Activated T-cell treated with anti-CD3 and anti-CD28 coated beads, Interleukin-2, amount 50 U/mL, for 1 hour (primary cell): ENCODE measurements around the gene DNAL1.
"Not testable (repeated sequence)": the region's sequence is repeated elsewhere in the genome, so short reads cannot be mapped to it uniquely, and the experiment has no call there.

Experiments
- DNase-seq: peaks from one replicate; pipeline ENCODE4 v3.0.0-alpha.2; 2020

DNAL1 gene

DNA sequence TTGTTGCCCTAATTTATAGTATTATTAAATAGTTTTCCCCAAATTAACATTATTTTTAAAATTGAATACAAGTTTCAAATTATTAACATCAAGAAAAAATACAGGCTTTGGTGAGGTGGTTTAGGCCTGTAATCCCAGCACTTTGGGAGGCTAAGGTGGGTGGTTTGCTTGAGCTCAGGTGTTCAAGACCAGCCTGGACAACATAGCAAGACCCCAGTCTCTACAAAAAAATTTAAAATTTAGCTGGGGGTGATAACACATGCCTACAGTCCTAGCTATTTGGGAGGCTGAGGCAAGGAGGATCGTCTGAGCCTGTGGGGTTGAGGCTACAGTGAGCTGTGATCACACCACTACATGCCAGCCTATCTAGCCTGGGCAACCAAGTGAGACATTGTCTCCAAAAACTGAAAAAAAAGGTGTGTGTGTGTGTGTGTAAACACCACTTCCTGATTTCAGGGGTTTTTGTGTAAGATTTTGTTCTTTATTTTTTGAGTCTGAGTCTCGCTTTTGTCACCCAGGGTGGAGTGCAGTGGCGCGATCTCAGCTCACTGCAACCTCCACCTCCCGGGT is 3.9 kb upstream of the DNAL1 start:
- DNase-seq = no peak

DNA sequence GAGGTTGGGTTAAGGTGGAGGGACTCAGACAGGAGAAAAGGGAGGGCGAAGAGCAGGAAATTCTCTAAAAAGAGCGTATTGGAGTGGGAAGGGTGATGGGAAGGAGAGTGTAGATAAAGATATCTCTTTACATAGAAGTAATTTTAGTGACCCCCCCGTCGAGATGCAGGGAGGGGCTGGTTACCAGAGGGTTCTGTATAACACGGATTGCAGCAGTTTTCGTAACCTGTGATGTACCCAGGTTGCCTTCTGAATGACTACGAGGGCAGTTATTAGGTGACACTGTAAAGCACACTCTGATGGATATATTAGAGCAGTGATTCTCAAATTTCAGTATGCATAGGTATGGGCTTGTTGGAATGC is 443 bp downstream of the DNAL1 start:
- no peak for DNase-seq

GRCh38 chr14:73651005-73651404 is 6.2 kb downstream of the DNAL1 start:
- no peak for DNase-seq

DNA sequence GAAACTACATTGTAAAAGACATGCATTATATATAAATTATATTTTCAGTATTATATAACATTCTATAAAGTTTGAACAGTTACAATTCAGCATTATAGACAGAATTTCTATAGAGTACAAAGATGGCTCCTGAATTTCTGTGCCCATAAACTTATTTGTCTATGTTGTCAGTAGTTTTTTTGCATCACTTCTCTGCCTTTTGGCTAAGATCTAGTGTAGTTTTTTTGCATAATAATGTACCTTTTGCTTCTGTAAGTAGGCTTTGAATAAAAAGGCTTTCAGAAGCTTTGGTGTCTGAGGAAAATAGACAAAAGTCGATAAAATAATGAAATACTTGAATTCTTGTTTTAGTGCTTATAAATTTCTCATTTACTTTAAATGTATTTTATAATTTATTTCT is 11.1 kb downstream of the DNAL1 start:
- DNase-seq = no peak

GRCh38 chr14:73659202-73659601 is 14.4 kb downstream of the DNAL1 start:
- DNase-seq = not testable (repeated sequence)

DNA sequence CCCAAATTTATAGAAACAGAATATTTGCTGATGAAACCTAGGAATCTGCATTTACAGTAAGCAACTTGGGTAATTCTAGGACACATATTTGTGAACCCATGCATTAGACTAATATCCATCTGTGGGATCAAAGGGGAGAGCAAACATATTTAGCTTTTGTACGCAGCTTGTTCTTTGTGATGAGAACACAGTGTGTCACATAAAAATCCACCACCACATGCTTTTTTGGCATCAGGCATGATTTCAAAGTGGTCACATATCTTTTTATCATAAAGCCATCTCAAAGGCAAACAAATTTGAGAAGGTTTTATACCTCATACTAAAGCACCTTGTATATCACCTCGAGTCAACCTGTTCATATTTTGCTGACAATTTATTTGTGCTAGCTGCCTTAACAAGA is 15.7 kb downstream of the DNAL1 start:
- DNase-seq = no peak

DNA sequence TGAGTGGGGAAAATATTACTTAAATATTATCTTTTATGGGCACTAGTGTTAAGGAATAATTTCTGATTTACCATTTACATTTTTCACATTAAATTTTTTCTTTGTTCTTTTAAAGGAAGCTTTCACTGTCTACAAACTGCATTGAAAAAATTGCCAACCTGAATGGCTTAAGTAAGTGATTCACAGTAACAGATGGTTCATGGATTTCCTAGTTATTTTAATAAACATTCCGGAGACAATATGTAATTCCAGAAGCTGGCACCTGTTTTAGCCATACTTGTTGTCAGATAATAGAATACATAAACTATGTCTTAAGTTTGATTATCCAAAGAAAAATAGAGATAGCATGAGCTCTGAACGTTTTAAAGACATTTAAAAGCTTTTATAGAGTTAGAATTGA is 17.1 kb downstream of the DNAL1 start:
- no peak for DNase-seq

DNA sequence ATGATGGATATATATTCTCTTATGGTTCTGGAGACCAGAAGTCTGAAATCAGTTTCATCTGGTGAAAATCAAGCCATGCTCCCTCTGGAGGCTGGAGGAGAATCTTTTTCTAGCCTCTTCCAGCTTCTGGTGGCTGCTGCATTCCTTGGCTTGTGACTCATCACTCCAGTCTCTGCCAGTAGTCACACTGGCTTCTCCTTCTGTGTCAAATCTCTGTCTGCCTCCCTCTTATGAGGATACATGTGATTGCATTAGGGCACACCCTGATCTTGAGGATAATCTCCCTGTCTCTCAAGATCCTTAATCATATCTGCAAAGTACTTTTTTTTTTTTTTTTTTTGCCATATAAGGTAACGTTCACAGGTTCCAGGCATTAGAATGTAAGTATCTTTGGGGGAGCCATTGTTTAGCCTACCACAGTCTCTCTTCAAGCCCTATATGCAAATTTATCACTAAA is 17.7 kb downstream of the DNAL1 start:
- DNase-seq = no peak

DNA sequence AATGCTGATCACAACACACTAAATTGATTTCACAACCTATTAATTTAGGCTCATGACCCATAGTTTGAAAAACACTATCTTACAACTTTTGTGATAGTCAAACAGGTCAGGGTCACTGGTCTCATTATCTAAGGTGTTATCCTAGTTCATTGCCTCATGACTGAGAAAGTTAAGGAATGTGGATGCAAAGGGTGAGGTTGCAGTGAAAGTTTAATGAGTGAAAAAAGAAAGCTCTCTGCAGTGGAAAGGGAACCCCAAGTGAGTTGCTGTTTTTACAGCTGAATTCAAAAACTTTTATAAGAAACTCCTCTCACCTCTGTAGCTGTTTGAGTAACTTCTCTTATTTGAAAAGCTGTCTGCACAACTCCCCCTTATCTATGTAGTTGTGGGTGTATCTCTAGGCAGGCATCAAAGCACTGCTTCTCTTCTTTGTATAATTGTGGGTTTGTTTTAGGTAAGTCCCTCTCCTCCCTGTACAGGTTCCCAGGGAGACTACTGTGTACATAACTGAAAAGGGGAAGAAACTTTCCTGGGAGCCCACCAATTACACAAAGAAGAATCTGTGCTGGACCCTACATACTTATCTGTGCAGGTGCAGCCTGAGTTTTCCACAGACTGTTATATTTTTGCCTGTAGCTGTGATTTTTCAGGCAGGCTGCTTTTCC is 18.9 kb downstream of the DNAL1 start:
- DNase-seq = no peak

DNA sequence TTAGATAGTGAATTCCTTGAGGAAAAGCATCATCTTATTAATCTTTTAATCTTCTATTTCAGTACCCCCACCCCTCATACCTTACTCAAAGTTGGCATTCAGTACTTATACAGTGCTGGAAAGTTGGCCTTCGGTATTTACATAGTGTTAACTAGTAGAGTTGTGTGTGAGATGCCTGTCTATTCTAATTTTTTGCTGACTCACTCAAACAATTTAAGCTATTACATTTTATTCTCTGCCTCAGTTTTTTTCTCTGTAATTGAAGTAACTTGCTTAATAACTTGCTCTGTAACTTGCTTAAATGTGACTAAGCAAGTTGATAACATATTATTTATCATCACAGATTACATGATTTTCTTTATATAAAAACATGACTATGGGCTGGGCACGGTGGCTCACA is 20.3 kb downstream of the DNAL1 start:
- DNase-seq = no peak

- no peak for DNase-seq
Observed at GRCh38 chr14:73666583-73666982, 21.8 kb downstream of the DNAL1 start.

GRCh38 chr14:73667854-73668253 is 23.1 kb downstream of the DNAL1 start:
- no peak for DNase-seq

DNA sequence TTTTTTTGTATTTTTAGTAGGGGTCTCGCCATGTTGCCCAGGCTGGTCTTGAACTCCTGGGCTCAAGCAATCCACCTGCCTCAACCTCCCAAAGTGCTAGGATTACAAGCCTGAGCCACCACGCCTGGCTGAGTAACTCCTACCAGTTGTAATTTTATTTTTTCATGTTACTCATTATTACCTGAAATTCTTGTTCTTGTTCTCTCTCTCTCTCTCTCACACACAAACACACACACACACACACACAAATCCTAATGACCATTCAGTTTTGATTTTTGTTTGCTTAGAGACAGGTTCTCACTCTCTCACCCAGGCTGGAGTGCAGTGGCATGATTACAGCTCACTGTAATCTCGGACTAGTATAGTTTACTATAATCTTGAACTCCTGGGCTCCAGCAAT is 30.2 kb downstream of the DNAL1 start:
- DNase-seq = no peak

GRCh38 chr14:73678698-73679097 is 33.9 kb downstream of the DNAL1 start:
- DNase-seq = no peak

GRCh38 chr14:73680821-73681220 is 36.0 kb downstream of the DNAL1 start:
- DNase-seq = no peak

DNA sequence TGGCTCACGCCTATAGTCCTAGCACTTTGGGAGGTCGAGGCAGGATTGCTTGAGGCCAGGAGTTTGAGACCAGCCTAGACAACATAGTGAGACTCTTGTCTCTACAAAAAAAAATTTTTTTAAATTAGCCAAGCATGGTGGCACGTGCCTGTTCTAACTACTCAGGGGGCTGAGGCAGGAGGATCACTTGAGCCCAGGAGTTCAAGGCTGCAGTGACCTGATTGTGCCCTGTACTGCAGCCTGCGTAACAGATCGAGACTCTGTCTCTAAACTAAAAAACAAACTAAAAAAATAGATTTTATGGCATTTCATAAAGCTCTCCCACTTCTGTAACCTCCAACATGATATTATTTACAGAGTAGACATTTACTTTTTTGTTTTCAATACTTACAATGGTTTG is 39.8 kb downstream of the DNAL1 start:
- no peak for DNase-seq

GRCh38 chr14:73685328-73685727 is 40.5 kb downstream of the DNAL1 start:
- no peak for DNase-seq

GRCh38 chr14:73686901-73687300 is 42.1 kb downstream of the DNAL1 start:
- DNase-seq = no peak

DNA sequence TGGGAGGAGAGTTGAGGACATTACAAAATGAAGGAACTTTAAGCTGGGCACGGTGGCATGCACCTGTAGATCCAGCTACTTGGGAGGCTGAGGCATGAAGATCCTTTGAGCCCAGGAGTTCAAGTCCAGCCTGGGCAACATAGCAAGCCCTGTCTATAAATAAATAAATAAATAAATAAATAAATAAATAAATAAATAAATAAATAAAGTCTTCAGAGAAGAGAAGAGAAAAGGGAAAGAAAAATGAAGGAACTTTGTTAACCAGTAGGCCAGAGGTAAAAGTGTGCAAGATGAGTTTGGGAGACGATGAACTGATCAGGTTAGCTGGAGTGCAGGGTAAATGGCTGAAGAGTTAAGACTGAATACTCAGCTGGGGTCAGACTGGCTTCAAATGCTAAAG is 49.3 kb downstream of the DNAL1 start:
- DNase-seq = no peak

- DNase-seq = no peak
Observed at GRCh38 chr14:73695082-73695481, 50.3 kb downstream of the DNAL1 start.

DNA sequence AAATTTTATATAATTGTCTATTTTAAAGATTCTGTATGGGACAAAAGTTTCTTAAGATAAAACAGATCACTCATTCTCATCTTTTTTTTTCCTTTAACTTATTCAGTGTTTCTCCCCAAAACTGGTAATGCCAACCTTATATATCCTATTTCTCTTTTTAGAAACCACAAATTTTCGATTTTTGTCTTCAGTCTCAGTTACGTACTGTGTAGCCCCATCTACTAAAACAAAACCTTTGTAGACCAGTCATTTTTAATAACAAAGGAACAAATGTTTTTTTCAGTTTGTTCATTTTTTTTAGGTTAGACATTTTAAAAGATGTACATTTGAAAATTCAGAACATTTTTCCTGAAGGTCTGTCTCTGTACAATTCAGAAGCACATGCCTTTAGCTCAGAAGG is 51.2 kb downstream of the DNAL1 start:
- DNase-seq = no peak

- DNase-seq = no peak
Observed at GRCh38 chr14:73696466-73697400, 51.9 kb downstream of the DNAL1 start.

DNA sequence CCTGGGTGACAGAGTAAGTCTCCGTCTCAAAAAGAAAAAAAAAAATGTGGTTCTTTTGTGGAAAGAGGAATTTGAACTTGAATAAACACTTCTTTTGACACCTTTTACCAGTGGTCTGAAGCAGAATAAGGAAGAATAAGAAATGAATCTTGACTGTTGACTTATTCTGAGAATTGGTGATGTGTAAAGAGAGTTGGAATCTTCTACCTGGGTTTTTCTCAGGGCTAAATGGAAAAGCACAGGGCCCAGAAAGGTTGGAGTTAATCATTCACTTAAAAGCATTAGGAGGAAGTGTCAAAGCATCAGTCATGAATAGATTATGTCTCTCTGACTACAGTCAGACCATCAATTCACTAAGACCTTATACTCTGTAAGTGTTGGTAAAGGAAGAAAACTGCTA is 55.5 kb downstream of the DNAL1 start:
- no peak for DNase-seq

- DNase-seq = not testable (repeated sequence)
Observed at GRCh38 chr14:73708076-73708475, 63.3 kb downstream of the DNAL1 start.
